PC-3 (cell line): ENCODE measurements around the gene IL12RB1. TPM values are rescaled to one million over a fixed set of nuclear protein-coding genes. Genes with fewer than 3 reads are reported as not detected.
"Not testable (repeated sequence)": the region's sequence is repeated elsewhere in the genome, so short reads cannot be mapped to it uniquely, and the experiment has no call there.

ENCODE experiments used
- ATAC-seq: fragments of 200-7000 bp; cut with Tn5 transposase; 2 replicates; pipeline ENCODE4 v1.9.1; 2020; ENCODE audit warnings: mild to moderate bottlenecking, moderate library complexity
- BruUV-seq: library from RNA; stranded (reverse); fragments of 400-500 nt; replicated peaks from 2 replicates; lab custom pipeline; 2021; lab: Mats Ljungman, UMichigan
- CTCF ChIA-PET: fragments of 300-600 bp; sonication (Branson Sonifier 250); formaldehyde crosslinking; loops from one replicate; lab custom pipeline; 2022; ENCODE audit warnings: antibody characterized with exemption; lab: Charles Lee
- POLR2A ChIA-PET: fragments of 300-600 bp; sonication (Branson Sonifier 250); formaldehyde crosslinking; loops from one replicate; lab custom pipeline; 2022; ENCODE audit warnings: antibody characterized with exemption; ENCODE audit not compliant: unreplicated experiment; lab: Charles Lee
- DNase-seq: peaks from one replicate; pipeline ENCODE4 v3.0.0-alpha.2; 2015
- H2AFZ ChIP-seq: fragments of 300-600 bp; sonication (generic); 2 replicates; pipeline ENCODE4 v1.6.0; 2016; ENCODE audit warnings: antibody characterized with exemption, low read length
- H3F3A ChIP-seq: fragments of 300-600 bp; sonication (generic); one replicate; pipeline ENCODE4 v1.6.0; 2017; ENCODE audit warnings: antibody characterized with exemption, low read length, control low read depth, mild to moderate bottlenecking; ENCODE audit not compliant: unreplicated experiment
- H3K27ac ChIP-seq: fragments of 300-600 bp; sonication (generic); 2 replicates; pipeline ENCODE4 v1.5.1; 2016; ENCODE audit warnings: mild to moderate bottlenecking, low read length
- H3K27me3 ChIP-seq: fragments of 300-600 bp; sonication (generic); 2 replicates; pipeline ENCODE4 v1.6.1; 2016; ENCODE audit warnings: low read length, mixed read lengths
- H3K36me3 ChIP-seq: fragments of 300-600 bp; sonication (generic); 2 replicates; pipeline ENCODE4 v1.6.1; 2016; ENCODE audit warnings: low read depth, mixed run types, low read length, mixed read lengths
- H3K4me1 ChIP-seq: fragments of 300-600 bp; sonication (generic); 2 replicates; pipeline ENCODE4 v1.5.1; 2016; ENCODE audit warnings: low read length; ENCODE audit not compliant: insufficient read depth
- H3K4me2 ChIP-seq: fragments of 300-600 bp; sonication (generic); 2 replicates; pipeline ENCODE4 v1.6.0; 2016; ENCODE audit warnings: low read length
- H3K4me3 ChIP-seq: fragments of 300-600 bp; sonication (generic); 2 replicates; pipeline ENCODE4 v1.5.1; 2016; ENCODE audit warnings: mild to moderate bottlenecking, low read length, mixed read lengths
- H3K79me2 ChIP-seq: fragments of 300-600 bp; sonication (generic); 2 replicates; pipeline ENCODE4 v1.6.1; 2017; ENCODE audit warnings: low read length, mixed read lengths
- H3K9ac ChIP-seq: fragments of 300-600 bp; sonication (generic); 2 replicates; pipeline ENCODE4 v1.6.0; 2016; ENCODE audit warnings: mild to moderate bottlenecking, low read length
- H3K9me2 ChIP-seq: fragments of 300-600 bp; sonication (generic); replicated peaks from 2 replicates; pipeline ENCODE4 v1.6.1; 2016; ENCODE audit warnings: mixed run types, low read length, mixed read lengths
- H3K9me3 ChIP-seq: fragments of 300-600 bp; sonication (generic); 2 replicates; pipeline ENCODE4 v1.6.1; 2016; ENCODE audit warnings: low read length, mixed read lengths
- H4K20me1 ChIP-seq: fragments of 300-600 bp; sonication (generic); 2 replicates; pipeline ENCODE4 v1.6.1; 2016; ENCODE audit warnings: low read length, mixed read lengths
- CTCF ChIP-seq: fragments of 300-600 bp; sonication (generic); conservative IDR thresholded peaks from 2 replicates; pipeline ENCODE4 v1.5.1; 2017; ENCODE audit warnings: antibody characterized with exemption, low read depth, mild to moderate bottlenecking, low read length
- EZH2 ChIP-seq: fragments of 300-600 bp; sonication (generic); IDR thresholded peaks from one replicate; pipeline ENCODE4 v1.6.1; 2017; ENCODE audit warnings: antibody characterized with exemption, mild to moderate bottlenecking, low read length; ENCODE audit not compliant: unreplicated experiment
- EZH2phosphoT487 ChIP-seq: fragments of 300-600 bp; sonication (generic); IDR thresholded peaks from 2 replicates; pipeline ENCODE4 v1.6.1; 2018; ENCODE audit warnings: mild to moderate bottlenecking, antibody characterized with exemption, low read length, borderline replicate concordance
- intact Hi-C: fragments of 100-400 bp; cut with micrococcal nuclease; formaldehyde crosslinking; loops from 2 replicates; pipeline ENCODE4 v1.9.0; 2023
- total RNA-seq: library from RNA; depleted of rRNA; stranded (reverse); fragments of >200 nt; gene quantifications from 2 replicates; pipeline ENCODE4 v1.2.3, GENCODE V29; 2014

Gene IL12RB1
- total RNA-seq, 1 experiment from 2014 or later, result not detected

DNA sequence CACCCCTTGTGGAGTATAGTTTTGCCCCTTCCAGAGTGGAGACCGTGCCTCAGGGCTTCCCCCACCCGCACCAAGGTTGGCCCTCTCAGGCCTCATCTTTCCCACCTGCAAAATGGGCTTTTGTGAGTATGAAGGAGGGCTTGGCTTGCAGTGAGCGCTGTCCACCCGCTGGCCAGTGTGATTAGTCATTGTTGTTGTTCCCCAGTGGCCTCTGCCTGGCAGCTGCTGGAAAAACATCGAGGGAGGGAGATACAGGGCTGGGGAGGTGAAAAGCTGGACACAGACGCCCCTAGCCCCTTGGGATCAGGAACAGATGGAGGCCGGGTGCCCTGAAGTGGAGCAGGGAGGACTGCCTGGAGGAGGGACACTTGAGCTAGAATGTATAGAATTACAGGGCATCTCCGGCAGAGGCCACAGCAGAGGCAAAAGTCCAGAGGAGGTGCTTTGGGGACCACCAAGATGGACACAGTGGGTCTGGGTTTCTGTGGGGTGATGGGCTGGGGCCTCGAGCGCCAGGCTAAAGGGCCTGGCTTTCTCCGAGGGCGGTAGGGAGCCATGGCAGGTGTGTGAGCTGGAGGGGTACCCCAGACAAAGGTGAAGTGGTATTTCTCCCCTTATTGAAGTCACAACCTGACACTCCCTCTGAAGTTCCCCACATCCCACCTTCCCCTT is 3.9 kb upstream of the IL12RB1 start:
- no peak overlapping the region for H3K27ac ChIP-seq
- no TSS peak for BruUV-seq
- no peak for DNase-seq
- H3K9me3 ChIP-seq, result no peaks in the 10 kb centered on the region
- no peak overlapping the region for H2AFZ ChIP-seq
- H3K4me1 ChIP-seq, result no peaks in the 10 kb centered on the region
- CTCF ChIA-PET, result no interaction called here
- no peak overlapping the region for H3K9ac ChIP-seq
- H3F3A ChIP-seq, result no peaks in the 10 kb centered on the region
- TF ChIP-seq EZH2phosphoT487 (no peak), CTCF (no peak), EZH2 (no peak)
- no peak overlapping the region for H3K4me3 ChIP-seq
- H3K9me2 ChIP-seq, result no peaks in the 10 kb centered on the region
- no peaks in the 10 kb centered on the region for H3K36me3 ChIP-seq
- intact Hi-C loops, result no loop called here
- H4K20me1 ChIP-seq, result no peaks in the 10 kb centered on the region
- ATAC-seq, result no peak
- POLR2A ChIA-PET, result no interaction called here
- H3K4me2 ChIP-seq, result no peak overlapping the region
- no peaks in the 10 kb centered on the region for H3K27me3 ChIP-seq
- H3K79me2 ChIP-seq, result no peaks in the 10 kb centered on the region

- ChIA-PET POLR2A (no interaction called here), CTCF (no interaction called here)
- no peak overlapping the region for H2AFZ ChIP-seq
- no peak overlapping the region for H3K4me3 ChIP-seq
- no peaks in the 10 kb centered on the region for H3K9me3 ChIP-seq
- H3F3A ChIP-seq, result no peaks in the 10 kb centered on the region
- no peak overlapping the region for H3K27ac ChIP-seq
- no peaks in the 10 kb centered on the region for H3K36me3 ChIP-seq
- intact Hi-C loops, result no loop called here
- no TSS peak for BruUV-seq
- no peak overlapping the region for H3K4me2 ChIP-seq
- ATAC-seq (no peak), DNase-seq (no peak)
- H3K9ac ChIP-seq, result no peak overlapping the region
- no peaks in the 10 kb centered on the region for H3K79me2 ChIP-seq
- no peaks in the 10 kb centered on the region for H3K27me3 ChIP-seq
- TF ChIP-seq CTCF (no peak), EZH2 (no peak), EZH2phosphoT487 (no peak)
- no peaks in the 10 kb centered on the region for H4K20me1 ChIP-seq
- H3K4me1 ChIP-seq, result no peaks in the 10 kb centered on the region
- H3K9me2 ChIP-seq, result no peaks in the 10 kb centered on the region
Measured at GRCh38 chr19:18089726-18090125, 3.0 kb upstream of the IL12RB1 start.

- H3K9me2 ChIP-seq, H3K9me3 ChIP-seq, H3K36me3 ChIP-seq, H3K27me3 ChIP-seq, BruUV-seq, H3K79me2 ChIP-seq, ATAC-seq, H3F3A ChIP-seq, DNase-seq, H3K4me2 ChIP-seq, H4K20me1 ChIP-seq, H3K27ac ChIP-seq, intact Hi-C loops, H3K4me3 ChIP-seq, H2AFZ ChIP-seq, POLR2A ChIA-PET, H3K4me1 ChIP-seq, H3K9ac ChIP-seq, CTCF ChIA-PET: not testable (repeated sequence)
Measured at GRCh38 chr19:18089096-18089541, 2.4 kb upstream of the IL12RB1 start.
